IPS-11a (cell line): ENCODE data around the gene LPP.
"Not testable (repeated sequence)": the region's sequence is repeated elsewhere in the genome, so short reads cannot be mapped to it uniquely, and the experiment has no call there.

Experiments used
- H3K4me3 ChIP-seq: one replicate; pipeline ENCODE4 v1.5.1; 2013; ENCODE audit warnings: low read depth, low read length, control low read depth

The LPP gene

GRCh38 chr3:188686324-188686723, 532.4 kb downstream of the LPP start:
- H3K4me3 ChIP-seq: no peak overlapping the region

GRCh38 chr3:188687389-188687788, 533.4 kb downstream of the LPP start:
- no peak overlapping the region for H3K4me3 ChIP-seq

- no peak overlapping the region for H3K4me3 ChIP-seq
Measured at GRCh38 chr3:188689101-188689574, 535.2 kb downstream of the LPP start.

GRCh38 chr3:188690064-188690463, 536.1 kb downstream of the LPP start:
- no peak overlapping the region for H3K4me3 ChIP-seq

- H3K4me3 ChIP-seq: no peak overlapping the region
Measured at GRCh38 chr3:188691004-188691403, 537.0 kb downstream of the LPP start.

GRCh38 chr3:188691665-188692064, 537.7 kb downstream of the LPP start:
- H3K4me3 ChIP-seq: no peak overlapping the region

GRCh38 chr3:188692700-188693099, 538.7 kb downstream of the LPP start:
- H3K4me3 ChIP-seq: no peak overlapping the region

- no peak overlapping the region for H3K4me3 ChIP-seq
Measured at GRCh38 chr3:188693435-188693834, 539.5 kb downstream of the LPP start.

- H3K4me3 ChIP-seq: no peak overlapping the region
Measured at GRCh38 chr3:188695241-188695640, 541.3 kb downstream of the LPP start.

GRCh38 chr3:188697127-188697526, 543.2 kb downstream of the LPP start:
- H3K4me3 ChIP-seq: no peak overlapping the region

- H3K4me3 ChIP-seq: no peak overlapping the region
Measured at GRCh38 chr3:188698436-188698835, 544.5 kb downstream of the LPP start.

- H3K4me3 ChIP-seq: no peak overlapping the region
Measured at GRCh38 chr3:188700501-188700900, 546.5 kb downstream of the LPP start.

- no peak overlapping the region for H3K4me3 ChIP-seq
Measured at GRCh38 chr3:188700918-188701317, 547.0 kb downstream of the LPP start.

GRCh38 chr3:188701485-188701969, 547.6 kb downstream of the LPP start:
- no peak overlapping the region for H3K4me3 ChIP-seq

- H3K4me3 ChIP-seq: not testable (repeated sequence)
Measured at GRCh38 chr3:188702028-188702427, 548.1 kb downstream of the LPP start.

GRCh38 chr3:188706176-188706575, 552.2 kb downstream of the LPP start:
- H3K4me3 ChIP-seq: no peak overlapping the region

- no peak overlapping the region for H3K4me3 ChIP-seq
Measured at GRCh38 chr3:188706599-188706998, 552.6 kb downstream of the LPP start.

- H3K4me3 ChIP-seq: no peak overlapping the region
Measured at GRCh38 chr3:188707381-188708288, 553.7 kb downstream of the LPP start.

- no peak overlapping the region for H3K4me3 ChIP-seq
Measured at GRCh38 chr3:188711881-188712247, 557.9 kb downstream of the LPP start.

- H3K4me3 ChIP-seq: no peak overlapping the region
Measured at GRCh38 chr3:188712248-188712924, 558.4 kb downstream of the LPP start.

GRCh38 chr3:188712991-188713390, 559.0 kb downstream of the LPP start:
- no peak overlapping the region for H3K4me3 ChIP-seq

- no peak overlapping the region for H3K4me3 ChIP-seq
Measured at GRCh38 chr3:188719545-188719944, 565.6 kb downstream of the LPP start.
